Measurements from ENCODE around the gene HSPBAP1. TPM values are rescaled to one million over a fixed set of nuclear protein-coding genes. Genes with fewer than 3 reads are reported as not detected.

Gene HSPBAP1
- total RNA-seq, 1 experiment from 2014 or later, result 6.4 TPM

GRCh38 chr3:122766430-122766829, 27.2 kb downstream of the HSPBAP1 start:
- no peaks in the 10 kb centered on the region for H3K9me2 ChIP-seq (replicated peaks; ENCODE audit: low read length)
- H3K4me3 ChIP-seq (ENCODE audit: low read length), result no peak overlapping the region
- H3F3A ChIP-seq (ENCODE audit: low read length, unreplicated experiment), result no peaks in the 10 kb centered on the region
- H3K36me3 ChIP-seq (ENCODE audit: low read depth, low read length), result no peaks in the 10 kb centered on the region
- no peaks in the 10 kb centered on the region for H3K79me2 ChIP-seq (ENCODE audit: low read length)
- DNase-seq (no peak), ATAC-seq (no peak)
- no peak overlapping the region for H3K27ac ChIP-seq (ENCODE audit: low read length)
- intact Hi-C loops (cut with micrococcal nuclease), result no loop called here
- no peaks in the 10 kb centered on the region for H3K4me1 ChIP-seq (ENCODE audit: insufficient read depth, low read length)
- H2AFZ ChIP-seq (ENCODE audit: low read length), result no peak overlapping the region
- BruUV-seq (replicated peaks), result no TSS peak
- no peaks in the 10 kb centered on the region for H3K27me3 ChIP-seq (ENCODE audit: low read length)
- ChIA-PET POLR2A (ENCODE audit: unreplicated experiment) (no interaction called here), CTCF (no interaction called here)
- no peak overlapping the region for H3K4me2 ChIP-seq (ENCODE audit: low read length)
- H3K9ac ChIP-seq (ENCODE audit: low read length), result no peak overlapping the region
- TF ChIP-seq CTCF (conservative IDR thresholded peaks at IDR 0.05; ENCODE audit: low read depth, low read length) (no peak), EZH2phosphoT487 (IDR thresholded peaks at IDR 0.05; ENCODE audit: borderline replicate concordance, low read length) (no peak), EZH2 (IDR thresholded peaks at IDR 0.05; ENCODE audit: low read length, unreplicated experiment) (no peak)
- H3K9me3 ChIP-seq (ENCODE audit: low read length), result no peaks in the 10 kb centered on the region
- no peaks in the 10 kb centered on the region for H4K20me1 ChIP-seq (ENCODE audit: low read length)

- Histone ChIP-seq H3K4me3 (ENCODE audit: low read length) (no peak overlapping the region), H3K27ac (ENCODE audit: low read length) (no peak overlapping the region), H2AFZ (ENCODE audit: low read length) (no peak overlapping the region), H3F3A (ENCODE audit: low read length, unreplicated experiment) (no peaks in the 10 kb centered on the region), H4K20me1 (ENCODE audit: low read length) (no peaks in the 10 kb centered on the region), H3K4me1 (ENCODE audit: insufficient read depth, low read length) (no peaks in the 10 kb centered on the region), H3K27me3 (ENCODE audit: low read length) (no peaks in the 10 kb centered on the region), H3K9me3 (ENCODE audit: low read length) (no peaks in the 10 kb centered on the region), H3K9ac (ENCODE audit: low read length) (no peak overlapping the region), H3K4me2 (ENCODE audit: low read length) (no peak overlapping the region), H3K9me2 (replicated peaks; ENCODE audit: low read length) (no peaks in the 10 kb centered on the region), H3K79me2 (ENCODE audit: low read length) (no peaks in the 10 kb centered on the region), H3K36me3 (ENCODE audit: low read depth, low read length) (no peaks in the 10 kb centered on the region)
- POLR2A ChIA-PET (ENCODE audit: unreplicated experiment), result no interaction called here
- TF ChIP-seq EZH2phosphoT487 (IDR thresholded peaks at IDR 0.05; ENCODE audit: borderline replicate concordance, low read length), result no peak
- TF ChIP-seq CTCF (conservative IDR thresholded peaks at IDR 0.05; ENCODE audit: low read depth, low read length), result no peak
- TF ChIP-seq EZH2 (IDR thresholded peaks at IDR 0.05; ENCODE audit: low read length, unreplicated experiment), result no peak
- CTCF ChIA-PET, result no interaction called here
- BruUV-seq (replicated peaks), result no TSS peak
- intact Hi-C loops (cut with micrococcal nuclease), result no loop called here
- ATAC-seq, result no peak
- DNase-seq, result no peak
These were observed 33.0 kb downstream of the HSPBAP1 start for GRCh38 chr3:122760453-122761271.

Measured in PC-3 (cell line).